MM.1S (cell line): ENCODE results near the gene SLC12A2.

Experiments
- EZH2 ChIP-seq: fragments of 300-600 bp; sonication (generic); optimal IDR thresholded peaks from 2 replicates; pipeline ENCODE3; 2017; ENCODE audit warnings: low read depth, mild to moderate bottlenecking, antibody characterized with exemption, low read length, mixed read lengths
- TF ChIP-seq, protein P1 (sequence below): fragments of 300-600 bp; sonication (generic); IDR thresholded peaks from 2 replicates; pipeline ENCODE4 v1.5.1; 2016; ENCODE audit warnings: antibody characterized with exemption, low read length, mixed read lengths

DNA sequence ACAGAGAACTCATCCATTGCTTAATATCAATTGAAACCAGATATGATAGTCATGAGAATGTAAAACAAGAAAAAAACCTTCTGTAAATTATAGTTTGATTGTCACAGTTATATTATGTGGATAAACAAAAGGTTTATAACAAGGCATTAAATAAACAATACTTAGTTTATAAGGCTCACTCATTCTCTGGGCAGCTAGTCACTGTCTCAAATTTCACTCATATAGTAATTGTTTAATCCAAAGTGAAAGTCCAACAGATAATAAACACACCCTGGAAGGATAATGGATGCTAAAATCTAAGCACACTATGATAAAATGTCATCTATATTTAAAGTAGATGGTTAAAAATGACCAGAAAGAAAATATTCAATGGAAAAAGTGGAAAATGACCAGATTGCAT, 30.8 kb upstream of the SLC12A2 start:
- TF ChIP-seq EZH2, result no peak
- TF ChIP-seq, protein P1, sequence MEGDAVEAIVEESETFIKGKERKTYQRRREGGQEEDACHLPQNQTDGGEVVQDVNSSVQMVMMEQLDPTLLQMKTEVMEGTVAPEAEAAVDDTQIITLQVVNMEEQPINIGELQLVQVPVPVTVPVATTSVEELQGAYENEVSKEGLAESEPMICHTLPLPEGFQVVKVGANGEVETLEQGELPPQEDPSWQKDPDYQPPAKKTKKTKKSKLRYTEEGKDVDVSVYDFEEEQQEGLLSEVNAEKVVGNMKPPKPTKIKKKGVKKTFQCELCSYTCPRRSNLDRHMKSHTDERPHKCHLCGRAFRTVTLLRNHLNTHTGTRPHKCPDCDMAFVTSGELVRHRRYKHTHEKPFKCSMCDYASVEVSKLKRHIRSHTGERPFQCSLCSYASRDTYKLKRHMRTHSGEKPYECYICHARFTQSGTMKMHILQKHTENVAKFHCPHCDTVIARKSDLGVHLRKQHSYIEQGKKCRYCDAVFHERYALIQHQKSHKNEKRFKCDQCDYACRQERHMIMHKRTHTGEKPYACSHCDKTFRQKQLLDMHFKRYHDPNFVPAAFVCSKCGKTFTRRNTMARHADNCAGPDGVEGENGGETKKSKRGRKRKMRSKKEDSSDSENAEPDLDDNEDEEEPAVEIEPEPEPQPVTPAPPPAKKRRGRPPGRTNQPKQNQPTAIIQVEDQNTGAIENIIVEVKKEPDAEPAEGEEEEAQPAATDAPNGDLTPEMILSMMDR, result no peak
